Measurements from ENCODE around the gene FAM131B. TPM values are rescaled to one million over a fixed set of nuclear protein-coding genes. Genes with fewer than 3 reads are reported as not detected.

FAM131B gene
- polyA plus RNA-seq, 1 donor (not counting 4 experiments of a cell fraction or from before 2014, with no cell fraction given), result 0.21 TPM

- Histone ChIP-seq H2AFZ (ENCODE audit: control insufficient read depth, low read length) (no peak overlapping the region), H3K9me3 (ENCODE audit: control insufficient read depth, low read depth, low read length) (no peaks in the 10 kb centered on the region), H3K36me3 (ENCODE audit: control insufficient read depth in 2 of 2, extremely low read depth in 1 of 2, insufficient read depth in 2 of 2, low read length in 2 of 2) (no peaks in the 10 kb centered on the region), H4K20me1 (ENCODE audit: control insufficient read depth, extremely low read depth, insufficient read depth, low read length) (no peaks in the 10 kb centered on the region), H3K9me1 (ENCODE audit: control insufficient read depth, extremely low read depth, insufficient read depth, low read length) (no peaks in the 10 kb centered on the region), H3K9ac (ENCODE audit: control insufficient read depth, extremely low read depth, insufficient read depth, low read length) (no peak overlapping the region), H3K4me1 (ENCODE audit: control insufficient read depth, extremely low read depth, insufficient read depth, low read length) (peaks cover 29% of the 10 kb centered on the region), H3K27ac (ENCODE audit: control insufficient read depth, insufficient read depth, low read length) (no peak overlapping the region), H3K27me3 (ENCODE audit: control insufficient read depth, extremely low read depth, insufficient read depth, low read length) (no peaks in the 10 kb centered on the region), H3K4me3 (ENCODE audit: control insufficient read depth in 2 of 3, extremely low read depth in 1 of 3, insufficient read depth in 2 of 3, low read depth in 1 of 3, low read length in 3 of 3) (no peak overlapping the region), H3K4me2 (ENCODE audit: control insufficient read depth, extremely low read depth, insufficient read depth, low read depth, low read length) (no peak overlapping the region), H3K79me2 (ENCODE audit: control insufficient read depth, insufficient read depth, low read length) (peaks cover 7% of the 10 kb centered on the region)
- dilution Hi-C loops (cut with MboI; ENCODE audit: extremely low pct_ligation_motif_present, low sequenced_read_pairs), result no loop called here
- no peak for FAIRE-seq
- no peak for TF ChIP-seq EZH2 (IDR thresholded peaks at IDR 0.05; ENCODE audit: low read length)
- no peak for TF ChIP-seq CTCF (optimal IDR thresholded peaks at IDR 0.05 in 1 of 3, IDR thresholded peaks at IDR 0.05 in 1 of 3, conservative IDR thresholded peaks at IDR 0.05 in 1 of 3; ENCODE audit: extremely low read depth in 1 of 3, insufficient read depth in 2 of 3, low read length in 3 of 3)
- DNase-seq (ENCODE audit: low read depth, low spot score), result no peak
Measured at GRCh38 chr7:143410521-143411004, 48.0 kb upstream of the FAM131B start.

GRCh38 chr7:143408686-143409561 is 46.4 kb upstream of the FAM131B start, which contains the start of gene EPHA1:
Gene EPHA1, minus strand, starts transcription at chr7:143408856. Its CDS starts 51 bp downstream, at chr7:143408805.
- Histone ChIP-seq H3K9me3 (ENCODE audit: control insufficient read depth, low read depth, low read length) (no peaks in the 10 kb centered on the region), H3K9me1 (ENCODE audit: control insufficient read depth, extremely low read depth, insufficient read depth, low read length) (no peaks in the 10 kb centered on the region), H3K4me2 (ENCODE audit: control insufficient read depth, extremely low read depth, insufficient read depth, low read depth, low read length) (peak within 1 kb of the TSS; percentile 96), H3K9ac (ENCODE audit: control insufficient read depth, extremely low read depth, insufficient read depth, low read length) (peak within 1 kb of the TSS; percentile 76), H3K4me1 (ENCODE audit: control insufficient read depth, extremely low read depth, insufficient read depth, low read length) (peaks cover 24% of the 10 kb centered on the region), H3K27me3 (ENCODE audit: control insufficient read depth, extremely low read depth, insufficient read depth, low read length) (no peaks in the 10 kb centered on the region), H3K4me3 (ENCODE audit: control insufficient read depth in 2 of 3, extremely low read depth in 1 of 3, insufficient read depth in 2 of 3, low read depth in 1 of 3, low read length in 3 of 3) (peak within 1 kb of the TSS; percentile 79 to 86 (median 83)), H2AFZ (ENCODE audit: control insufficient read depth, low read length) (peak within 1 kb of the TSS; percentile 58), H3K36me3 (ENCODE audit: control insufficient read depth in 2 of 2, extremely low read depth in 1 of 2, insufficient read depth in 2 of 2, low read length in 2 of 2) (peaks cover 0 to 2% of the 10 kb centered on the region in 2 experiments), H3K79me2 (ENCODE audit: control insufficient read depth, insufficient read depth, low read length) (peaks cover 7% of the 10 kb centered on the region), H4K20me1 (ENCODE audit: control insufficient read depth, extremely low read depth, insufficient read depth, low read length) (no peaks in the 10 kb centered on the region), H3K27ac (ENCODE audit: control insufficient read depth, insufficient read depth, low read length) (peak within 1 kb of the TSS; percentile 33)
- TF ChIP-seq EZH2 (IDR thresholded peaks at IDR 0.05; ENCODE audit: low read length) (no peak), CTCF (optimal IDR thresholded peaks at IDR 0.05 in 1 of 3, IDR thresholded peaks at IDR 0.05 in 1 of 3, conservative IDR thresholded peaks at IDR 0.05 in 1 of 3; ENCODE audit: extremely low read depth in 1 of 3, insufficient read depth in 2 of 3, low read length in 3 of 3) (peak; percentile 64 to 67 (median 67))
- DNase-seq (ENCODE audit: low read depth, low spot score), result peak; percentile 85
- FAIRE-seq, result peak; percentile 53
- dilution Hi-C loops (cut with MboI; ENCODE audit: extremely low pct_ligation_motif_present, low sequenced_read_pairs), result no loop called here
